Fibroblast of upper back skin (primary cell): ENCODE measurements around the gene HECW1.

Source experiments
- DNase-seq: peaks from one replicate; pipeline ENCODE4 v3.0.0-alpha.2; 2013

The HECW1 gene

GRCh38 chr7:43379210-43379609 lies 266.8 kb downstream of the HECW1 start:
- no peak for DNase-seq

- no peak for DNase-seq
Observed at GRCh38 chr7:43384616-43385308, 272.3 kb downstream of the HECW1 start.

- no peak for DNase-seq
Observed at GRCh38 chr7:43385309-43385680, 272.8 kb downstream of the HECW1 start.

- peak; percentile 12 for DNase-seq
Observed at GRCh38 chr7:43385856-43386255, 273.4 kb downstream of the HECW1 start.

GRCh38 chr7:43387932-43388331 lies 275.5 kb downstream of the HECW1 start:
- no peak for DNase-seq

- DNase-seq: no peak
Observed at GRCh38 chr7:43390576-43390975, 278.1 kb downstream of the HECW1 start.

GRCh38 chr7:43391518-43391917 lies 279.1 kb downstream of the HECW1 start:
- DNase-seq: no peak

GRCh38 chr7:43392638-43393330 lies 280.3 kb downstream of the HECW1 start:
- DNase-seq: no peak

GRCh38 chr7:43394441-43395130 lies 282.1 kb downstream of the HECW1 start:
- DNase-seq: peak; percentile 11

GRCh38 chr7:43395351-43395750 lies 282.9 kb downstream of the HECW1 start:
- DNase-seq: no peak

- no peak for DNase-seq
Observed at GRCh38 chr7:43396187-43396740, 283.8 kb downstream of the HECW1 start.

- no peak for DNase-seq
Observed at GRCh38 chr7:43398831-43399230, 286.4 kb downstream of the HECW1 start.

- DNase-seq: no peak
Observed at GRCh38 chr7:43405948-43406347, 293.5 kb downstream of the HECW1 start.

- no peak for DNase-seq
Observed at GRCh38 chr7:43406961-43407360, 294.5 kb downstream of the HECW1 start.

GRCh38 chr7:43408981-43409380 lies 296.5 kb downstream of the HECW1 start:
- DNase-seq: no peak

- no peak for DNase-seq
Observed at GRCh38 chr7:43417455-43417854, 305.0 kb downstream of the HECW1 start.

GRCh38 chr7:43430411-43430810 lies 318.0 kb downstream of the HECW1 start:
- no peak for DNase-seq

GRCh38 chr7:43431020-43431595 lies 318.7 kb downstream of the HECW1 start:
- DNase-seq: peak; percentile 14

GRCh38 chr7:43433639-43434038 lies 321.2 kb downstream of the HECW1 start:
- DNase-seq: no peak

GRCh38 chr7:43437001-43437400 lies 324.6 kb downstream of the HECW1 start:
- no peak for DNase-seq

GRCh38 chr7:43438897-43439479 lies 326.5 kb downstream of the HECW1 start:
- DNase-seq: no peak

- DNase-seq: peak; percentile 55
Observed at GRCh38 chr7:43439631-43440401, 327.4 kb downstream of the HECW1 start.
